Breast epithelium (tissue), 3 donors: ENCODE results near the gene RPS6KC1.

Experiments
- POLR2A ChIP-seq: fragments of 450-650 bp; IDR thresholded peaks from one replicate; pipeline ENCODE4 v1.6.1; 2016; ENCODE audit warnings: antibody characterized with exemption, mild to moderate bottlenecking, moderate library complexity
- POLR2AphosphoS5 ChIP-seq, 3 donors: sonication (generic); formaldehyde crosslinking; IDR thresholded peaks; one replicate each; pipeline ENCODE4 v1.6.1; 2017; ENCODE audit warnings: antibody characterized with exemption in 3 of 3

GRCh38 chr1:213250446-213250845 is 199.4 kb downstream of the RPS6KC1 start:
- no peak for TF ChIP-seq POLR2A
- no peak for TF ChIP-seq POLR2AphosphoS5 (IDR thresholded peaks at IDR 0.05)
